ENCODE data around the gene IL17RA.

IL17RA gene

GRCh38 chr22:17106785-17107546, 22.2 kb downstream of the IL17RA start:
- DNase-seq: no peak

- DNase-seq: no peak
Observed at GRCh38 chr22:17107547-17107810, 22.7 kb downstream of the IL17RA start.

- DNase-seq: no peak
Observed at GRCh38 chr22:17108256-17109112, 23.7 kb downstream of the IL17RA start.

GRCh38 chr22:17109113-17109865, 24.5 kb downstream of the IL17RA start:
- no peak for DNase-seq

GRCh38 chr22:17109976-17110375, 25.2 kb downstream of the IL17RA start:
- DNase-seq: no peak

- no peak for DNase-seq
Observed at GRCh38 chr22:17110791-17111550, 26.2 kb downstream of the IL17RA start.

- DNase-seq: no peak
Observed at GRCh38 chr22:17112491-17113042, 27.8 kb downstream of the IL17RA start.

GRCh38 chr22:17113600-17113999, 28.8 kb downstream of the IL17RA start:
- no peak for DNase-seq

GRCh38 chr22:17114173-17114897, 29.5 kb downstream of the IL17RA start:
- DNase-seq: no peak

- no peak for DNase-seq
Observed at GRCh38 chr22:17114898-17115235, 30.1 kb downstream of the IL17RA start.

GRCh38 chr22:17115236-17115635, 30.4 kb downstream of the IL17RA start:
- no peak for DNase-seq

GRCh38 chr22:17115945-17116565, 31.3 kb downstream of the IL17RA start:
- DNase-seq: no peak

- peak in 1 of 2 experiments; percentile 23 for DNase-seq
Observed at GRCh38 chr22:17116572-17117330, 32.0 kb downstream of the IL17RA start.

- no peak for DNase-seq
Observed at GRCh38 chr22:17117400-17117799, 32.6 kb downstream of the IL17RA start.

GRCh38 chr22:17117890-17118289, 33.1 kb downstream of the IL17RA start:
- no peak for DNase-seq

GRCh38 chr22:17118342-17118741, 33.5 kb downstream of the IL17RA start:
- DNase-seq: no peak

GRCh38 chr22:17119481-17120202, 34.8 kb downstream of the IL17RA start:
- no peak for DNase-seq

- no peak for DNase-seq
Observed at GRCh38 chr22:17120281-17120680, 35.5 kb downstream of the IL17RA start.

- DNase-seq: no peak
Observed at GRCh38 chr22:17120711-17121232, 36.0 kb downstream of the IL17RA start.
